ENCODE results near the gene DDX17.

- no peak for TF ChIP-seq POLR2A (IDR thresholded peaks at IDR 0.05)
- TF ChIP-seq CTCF (IDR thresholded peaks at IDR 0.05 in 4 of 5, conservative IDR thresholded peaks at IDR 0.05 in 1 of 5), result no peak
Observed at GRCh38 chr22:38449776-38450175, 56.3 kb downstream of the DDX17 start.

All from gastrocnemius medialis (tissue), 4 donors.